HG03342 (cell line): ENCODE data around the gene TTC36.
"Not testable (repeated sequence)": the region's sequence is repeated elsewhere in the genome, so short reads cannot be mapped to it uniquely, and the experiment has no call there.

Experiments used
- ATAC-seq: cut with Tn5 transposase; IDR thresholded peaks from one replicate; pipeline ENCODE4 v1.9.1; 2021; ENCODE audit warnings: mild to moderate bottlenecking, moderate library complexity; ENCODE audit not compliant: unreplicated experiment

Gene TTC36, protein sequence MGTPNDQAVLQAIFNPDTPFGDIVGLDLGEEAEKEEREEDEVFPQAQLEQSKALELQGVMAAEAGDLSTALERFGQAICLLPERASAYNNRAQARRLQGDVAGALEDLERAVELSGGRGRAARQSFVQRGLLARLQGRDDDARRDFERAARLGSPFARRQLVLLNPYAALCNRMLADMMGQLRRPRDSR

DNA sequence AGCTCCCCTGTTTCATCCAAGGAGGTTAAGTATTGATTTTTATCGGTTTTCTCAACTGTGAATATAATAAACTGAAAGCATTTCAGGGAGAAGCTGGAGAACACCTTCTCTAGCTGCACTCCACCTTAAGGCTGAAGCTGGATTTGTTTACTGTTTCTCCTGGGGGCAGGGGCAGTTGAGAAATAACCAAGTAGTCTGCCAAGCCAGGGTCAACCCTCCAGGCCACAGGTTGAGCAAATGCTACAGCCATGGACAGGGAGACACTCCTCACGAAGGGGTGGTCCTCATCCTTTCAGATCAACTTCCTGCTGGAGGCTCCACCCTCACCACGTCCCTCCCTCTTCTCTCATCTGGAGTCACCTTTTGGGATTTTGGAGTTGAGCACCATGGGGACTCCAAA, at the start of gene TTC36:
Gene TTC36 (plus strand): TSS at position 366 of the 400 bp plus-strand sequence. CDS start 21 bp downstream, at position 387.
- no peak for ATAC-seq

DNA sequence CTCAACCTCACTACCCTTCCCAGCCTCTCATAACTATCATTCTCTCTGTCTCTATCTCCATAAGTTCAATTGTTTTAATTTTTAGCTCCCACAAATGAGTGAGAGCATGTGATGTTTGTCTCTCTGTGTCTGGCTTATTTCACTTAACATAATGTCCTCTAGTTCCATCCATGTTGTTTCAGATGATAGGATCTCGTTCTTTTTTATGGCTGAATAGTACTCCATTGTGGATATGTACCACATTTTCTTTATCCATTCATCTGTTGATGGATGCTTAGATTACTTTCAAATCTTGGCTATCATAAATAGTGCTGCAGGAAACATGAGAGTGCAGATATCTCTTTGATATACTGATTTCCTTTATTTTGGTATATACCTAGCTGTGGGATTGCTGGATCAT, 46.0 kb upstream of the TTC36 start:
- not testable (repeated sequence) for ATAC-seq

DNA sequence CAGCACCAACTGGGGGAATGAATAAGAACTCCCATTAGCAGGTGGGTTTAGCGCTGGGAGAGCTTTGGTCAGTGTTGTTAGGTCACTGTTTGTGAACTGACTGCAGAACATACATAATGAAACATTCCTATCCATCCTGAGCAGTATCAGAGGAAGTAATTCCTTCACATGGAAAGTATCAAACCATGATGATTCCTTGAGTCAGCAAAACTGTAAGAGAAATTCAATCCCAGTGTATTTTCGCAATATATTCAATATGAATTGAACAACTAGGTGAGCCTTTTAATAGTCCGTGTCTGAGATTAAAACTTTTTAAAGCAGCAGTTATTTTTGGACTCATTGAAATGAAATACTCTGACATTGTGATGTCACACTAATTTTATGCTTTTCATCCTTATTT, 42.9 kb upstream of the TTC36 start:
- no peak for ATAC-seq

DNA sequence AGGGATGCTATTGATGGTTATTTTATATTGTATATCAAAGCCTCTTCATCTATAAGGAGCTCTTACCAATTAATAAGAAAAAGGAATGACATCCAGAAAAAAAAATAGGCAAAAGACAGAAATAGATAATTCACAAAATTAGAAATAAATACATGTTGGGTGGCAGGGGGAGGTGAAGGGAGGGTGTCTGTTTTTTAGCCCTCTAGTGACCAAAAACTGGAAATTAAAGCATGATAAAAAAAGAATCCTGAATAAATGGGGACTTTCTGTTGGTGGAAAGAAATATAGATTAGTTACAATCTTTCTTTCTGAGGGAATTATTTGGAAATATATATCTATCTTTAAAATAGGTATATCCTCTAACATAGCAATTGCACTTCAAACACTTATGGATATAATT, 42.0 kb upstream of the TTC36 start:
- ATAC-seq = no peak

DNA sequence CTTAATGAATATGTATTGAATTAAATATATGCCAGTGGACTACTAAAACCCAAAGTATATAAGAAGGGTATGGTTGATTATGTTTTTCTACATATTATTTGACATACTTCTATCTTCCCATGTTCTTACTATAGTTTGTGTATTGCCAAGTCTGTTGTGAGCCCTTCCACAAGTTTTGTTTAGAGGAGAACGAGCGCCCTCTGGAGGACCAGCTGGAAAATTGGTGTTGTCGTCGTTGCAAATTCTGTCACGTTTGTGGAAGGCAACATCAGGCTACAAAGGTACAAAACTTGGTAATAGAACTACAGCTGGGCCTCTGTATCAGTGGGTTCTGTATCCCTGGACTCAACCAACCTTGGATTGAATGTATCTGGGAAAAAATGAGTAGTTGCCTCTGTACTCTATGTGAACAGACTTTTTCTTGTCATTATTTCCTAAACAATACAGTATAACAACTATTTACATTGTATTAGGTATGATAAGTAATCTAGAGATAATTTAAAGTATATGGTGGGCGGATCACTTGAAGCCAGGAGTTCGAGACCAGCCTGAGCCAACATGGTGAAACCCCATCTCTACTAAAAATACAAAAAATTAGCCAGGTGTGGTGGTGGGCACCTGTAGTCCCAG, 38.7 kb upstream of the TTC36 start:
- no peak for ATAC-seq

DNA sequence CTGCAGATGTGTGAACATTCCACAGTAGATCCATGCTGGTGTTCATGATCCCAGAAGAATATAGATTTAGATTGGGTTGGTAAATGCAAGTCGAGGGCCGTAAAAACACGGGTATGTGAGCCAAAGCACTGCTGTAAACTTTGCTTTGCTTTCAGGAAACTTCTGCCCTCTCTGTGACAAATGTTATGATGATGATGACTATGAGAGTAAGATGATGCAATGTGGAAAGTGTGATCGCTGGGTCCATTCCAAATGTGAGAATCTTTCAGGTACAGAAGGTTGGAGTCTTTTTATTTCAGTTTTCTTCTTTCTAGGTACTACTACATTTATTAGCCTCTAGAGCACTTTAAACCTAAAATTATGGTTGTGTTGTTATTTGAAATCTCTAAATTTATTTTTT, 36.2 kb upstream of the TTC36 start:
- ATAC-seq = no peak

DNA sequence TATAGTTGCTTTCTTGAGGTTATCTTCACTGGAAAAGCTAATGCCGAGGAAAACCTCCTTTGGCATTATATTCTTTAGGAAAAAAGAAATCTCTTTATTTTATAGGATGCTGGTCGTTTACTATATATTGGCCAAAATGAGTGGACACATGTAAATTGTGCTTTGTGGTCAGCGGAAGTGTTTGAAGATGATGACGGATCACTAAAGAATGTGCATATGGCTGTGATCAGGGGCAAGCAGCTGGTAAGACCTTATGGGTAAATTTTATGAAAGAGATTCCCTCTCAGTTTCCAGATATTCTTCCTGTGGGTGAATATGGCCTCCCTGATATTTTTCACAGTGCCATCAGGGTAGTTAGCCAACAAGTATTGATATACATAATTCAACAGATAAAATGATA, 29.4 kb upstream of the TTC36 start:
- no peak for ATAC-seq

DNA sequence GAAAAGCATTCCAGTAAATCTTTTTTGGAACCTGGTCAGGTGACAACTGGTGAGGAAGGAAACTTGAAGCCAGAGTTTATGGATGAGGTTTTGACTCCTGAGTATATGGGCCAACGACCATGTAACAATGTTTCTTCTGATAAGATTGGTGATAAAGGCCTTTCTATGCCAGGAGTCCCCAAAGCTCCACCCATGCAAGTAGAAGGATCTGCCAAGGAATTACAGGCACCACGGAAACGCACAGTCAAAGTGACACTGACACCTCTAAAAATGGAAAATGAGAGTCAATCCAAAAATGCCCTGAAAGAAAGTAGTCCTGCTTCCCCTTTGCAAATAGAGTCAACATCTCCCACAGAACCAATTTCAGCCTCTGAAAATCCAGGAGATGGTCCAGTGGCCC, 24.1 kb upstream of the TTC36 start:
- ATAC-seq = no peak

DNA sequence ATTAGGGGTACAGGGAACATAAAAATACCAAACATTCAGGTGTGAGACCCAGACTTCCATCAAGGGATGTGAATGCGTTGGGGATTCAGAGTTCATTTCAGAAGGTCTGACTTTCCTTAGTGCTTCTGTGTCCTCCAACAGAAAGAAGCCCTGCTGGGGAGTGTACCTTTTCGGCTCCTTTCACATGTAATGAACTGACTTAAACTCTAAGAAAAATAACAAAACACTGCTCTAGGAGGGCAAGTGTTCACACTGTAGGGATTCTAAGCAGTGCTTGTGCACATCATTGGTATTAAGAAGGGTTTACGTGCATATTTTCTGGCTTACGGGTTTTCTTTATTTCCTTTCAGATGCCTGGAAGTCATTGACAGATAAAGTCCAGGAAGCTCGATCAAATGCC, 15.7 kb upstream of the TTC36 start:
- no peak for ATAC-seq

DNA sequence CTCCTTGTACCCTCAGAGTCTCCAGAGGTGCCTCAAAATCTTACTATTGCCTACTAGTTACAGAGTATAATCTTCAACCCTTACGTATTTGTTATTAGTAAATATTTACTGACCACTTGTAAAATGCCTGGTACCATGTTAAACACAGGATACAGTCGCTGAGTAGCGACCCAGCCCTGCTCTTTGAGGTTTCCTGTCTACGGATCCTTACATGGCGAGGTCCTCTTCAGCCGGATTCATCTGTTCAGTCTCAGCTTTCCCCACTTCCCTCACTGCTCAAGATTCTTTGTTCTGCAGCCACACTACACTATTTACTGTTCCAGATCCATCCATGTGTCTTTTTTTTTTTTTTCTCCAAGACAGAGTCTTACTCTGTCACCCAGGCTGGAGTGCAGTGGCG, 13.2 kb upstream of the TTC36 start:
- no peak for ATAC-seq

DNA sequence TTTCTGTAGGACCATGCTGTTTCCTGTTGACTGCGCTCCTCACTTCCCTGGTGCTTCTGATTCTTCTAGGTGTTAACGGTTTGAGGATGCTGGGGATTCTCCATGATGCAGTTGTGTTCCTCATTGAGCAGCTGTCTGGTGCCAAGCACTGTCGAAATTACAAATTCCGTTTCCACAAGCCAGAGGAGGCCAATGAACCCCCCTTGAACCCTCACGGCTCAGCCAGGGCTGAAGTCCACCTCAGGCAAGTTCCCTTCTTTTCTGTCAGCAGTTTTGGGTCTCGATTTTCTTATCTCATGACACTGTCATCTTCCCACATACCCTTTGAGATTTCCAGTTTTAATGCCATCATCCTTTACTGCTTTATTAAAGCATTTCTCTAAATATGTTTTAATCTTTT, 7.7 kb upstream of the TTC36 start:
- no peak for ATAC-seq

DNA sequence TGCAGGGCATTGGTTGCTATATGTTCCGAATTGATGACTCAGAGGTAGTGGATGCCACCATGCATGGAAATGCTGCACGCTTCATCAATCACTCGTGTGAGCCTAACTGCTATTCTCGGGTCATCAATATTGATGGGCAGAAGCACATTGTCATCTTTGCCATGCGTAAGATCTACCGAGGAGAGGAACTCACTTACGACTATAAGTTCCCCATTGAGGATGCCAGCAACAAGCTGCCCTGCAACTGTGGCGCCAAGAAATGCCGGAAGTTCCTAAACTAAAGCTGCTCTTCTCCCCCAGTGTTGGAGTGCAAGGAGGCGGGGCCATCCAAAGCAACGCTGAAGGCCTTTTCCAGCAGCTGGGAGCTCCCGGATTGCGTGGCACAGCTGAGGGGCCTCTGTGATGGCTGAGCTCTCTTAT, 5.4 kb upstream of the TTC36 start:
- ATAC-seq = no peak

DNA sequence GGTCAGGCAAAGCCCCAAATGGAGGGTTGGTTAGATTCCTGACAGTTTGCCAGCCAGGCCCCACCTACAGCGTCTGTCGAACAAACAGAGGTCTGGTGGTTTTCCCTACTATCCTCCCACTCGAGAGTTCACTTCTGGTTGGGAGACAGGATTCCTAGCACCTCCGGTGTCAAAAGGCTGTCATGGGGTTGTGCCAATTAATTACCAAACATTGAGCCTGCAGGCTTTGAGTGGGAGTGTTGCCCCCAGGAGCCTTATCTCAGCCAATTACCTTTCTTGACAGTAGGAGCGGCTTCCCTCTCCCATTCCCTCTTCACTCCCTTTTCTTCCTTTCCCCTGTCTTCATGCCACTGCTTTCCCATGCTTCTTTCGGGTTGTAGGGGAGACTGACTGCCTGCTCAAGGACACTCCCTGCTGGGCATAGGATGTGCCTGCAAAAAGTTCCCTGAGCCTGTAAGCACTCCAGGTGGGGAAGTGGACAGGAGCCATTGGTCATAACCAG, 4.7 kb upstream of the TTC36 start:
- ATAC-seq = no peak

DNA sequence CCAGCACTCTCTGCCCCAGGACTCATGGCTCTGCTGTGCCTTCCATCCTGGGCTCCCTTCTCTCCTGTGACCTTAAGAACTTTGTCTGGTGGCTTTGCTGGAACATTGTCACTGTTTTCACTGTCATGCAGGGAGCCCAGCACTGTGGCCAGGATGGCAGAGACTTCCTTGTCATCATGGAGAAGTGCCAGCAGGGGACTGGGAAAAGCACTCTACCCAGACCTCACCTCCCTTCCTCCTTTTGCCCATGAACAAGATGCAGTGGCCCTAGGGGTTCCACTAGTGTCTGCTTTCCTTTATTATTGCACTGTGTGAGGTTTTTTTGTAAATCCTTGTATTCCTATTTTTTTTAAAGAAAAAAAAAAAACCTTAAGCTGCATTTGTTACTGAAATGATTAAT, 2.9 kb upstream of the TTC36 start:
- no peak for ATAC-seq

DNA sequence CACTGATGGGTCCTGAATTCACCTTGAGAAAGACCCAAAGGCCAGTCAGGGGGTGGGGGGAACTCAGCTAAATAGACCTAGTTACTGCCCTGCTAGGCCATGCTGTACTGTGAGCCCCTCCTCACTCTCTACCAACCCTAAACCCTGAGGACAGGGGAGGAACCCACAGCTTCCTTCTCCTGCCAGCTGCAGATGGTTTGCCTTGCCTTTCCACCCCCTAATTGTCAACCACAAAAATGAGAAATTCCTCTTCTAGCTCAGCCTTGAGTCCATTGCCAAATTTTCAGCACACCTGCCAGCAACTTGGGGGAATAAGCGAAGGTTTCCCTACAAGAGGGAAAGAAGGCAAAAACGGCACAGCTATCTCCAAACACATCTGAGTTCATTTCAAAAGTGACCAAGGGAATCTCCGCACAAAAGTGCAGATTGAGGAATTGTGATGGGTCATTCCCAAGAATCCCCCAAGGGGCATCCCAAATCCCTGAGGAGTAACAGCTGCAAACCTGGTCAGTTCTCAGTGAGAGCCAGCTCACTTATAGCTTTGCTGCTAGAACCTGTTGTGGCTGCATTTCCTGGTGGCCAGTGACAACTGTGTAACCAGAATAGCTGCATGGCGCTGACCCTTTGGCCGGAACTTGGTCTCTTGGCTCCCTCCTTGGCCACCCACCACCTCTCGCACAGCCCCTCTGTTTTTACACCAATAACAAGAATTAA, 2.4 kb upstream of the TTC36 start:
- ATAC-seq = no peak

DNA sequence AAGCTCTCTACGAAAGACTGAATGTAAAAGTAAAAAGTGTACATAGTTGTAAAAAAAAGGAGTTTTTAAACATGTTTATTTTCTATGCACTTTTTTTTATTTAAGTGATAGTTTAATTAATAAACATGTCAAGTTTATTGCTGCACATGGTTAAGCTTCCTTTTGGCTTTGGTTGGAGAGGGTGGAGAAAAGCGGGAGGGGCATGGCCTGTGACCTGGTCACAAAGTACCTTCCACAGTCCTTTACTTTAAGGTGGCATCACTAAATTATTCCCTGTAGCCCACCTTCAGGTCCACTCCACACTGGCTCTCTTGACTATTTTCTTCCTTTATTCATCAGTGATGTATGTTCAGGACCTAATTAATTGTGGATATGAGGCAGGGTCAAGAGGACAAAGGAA, 586 bp upstream of the TTC36 start:
- ATAC-seq = no peak

DNA sequence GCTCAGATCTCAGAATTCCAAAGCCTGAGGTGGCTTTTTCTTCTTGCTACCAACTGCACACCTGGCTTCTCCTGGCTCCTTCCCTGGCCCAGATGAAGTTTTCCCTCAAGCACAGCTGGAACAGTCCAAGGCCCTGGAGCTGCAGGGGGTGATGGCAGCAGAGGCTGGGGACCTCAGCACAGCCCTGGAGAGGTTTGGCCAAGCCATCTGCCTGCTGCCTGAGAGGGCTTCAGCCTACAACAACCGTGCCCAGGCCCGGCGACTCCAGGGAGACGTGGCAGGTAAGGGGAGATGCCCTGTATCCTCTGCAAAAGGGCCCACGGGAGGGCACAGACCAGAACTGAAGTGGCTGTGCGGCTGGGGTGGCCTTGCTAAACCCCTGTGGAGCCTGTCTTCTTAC, 1.2 kb downstream of the TTC36 start:
- ATAC-seq = no peak

DNA sequence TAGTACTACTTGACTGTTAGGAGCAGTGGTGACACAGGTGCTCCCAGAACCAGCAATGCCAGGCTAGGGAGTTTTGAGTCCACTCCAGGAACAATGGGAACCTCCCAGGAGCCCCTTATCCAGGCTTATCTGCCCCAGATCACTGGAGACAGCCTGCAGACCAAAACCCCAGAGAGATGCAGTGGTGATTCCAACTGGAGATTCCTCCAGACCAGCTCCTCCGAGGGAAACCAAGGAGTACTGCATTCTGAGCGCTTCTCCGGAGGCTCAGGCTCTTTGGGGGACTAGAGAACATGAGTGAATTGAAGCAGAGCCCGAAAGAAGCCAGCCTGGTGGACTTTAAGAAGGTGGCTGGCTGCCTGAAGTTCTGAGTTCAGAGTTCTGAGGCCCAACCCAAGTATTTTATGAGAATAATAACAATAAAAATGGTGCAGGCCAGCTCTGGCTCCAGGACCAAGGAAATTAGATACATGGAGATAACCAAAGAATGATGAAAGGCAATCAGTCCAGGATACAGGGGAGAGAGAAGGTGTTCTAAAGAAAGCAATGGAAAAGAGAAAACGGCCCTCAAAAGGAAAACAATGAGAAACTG, 2.4 kb downstream of the TTC36 start:
- no peak for ATAC-seq

DNA sequence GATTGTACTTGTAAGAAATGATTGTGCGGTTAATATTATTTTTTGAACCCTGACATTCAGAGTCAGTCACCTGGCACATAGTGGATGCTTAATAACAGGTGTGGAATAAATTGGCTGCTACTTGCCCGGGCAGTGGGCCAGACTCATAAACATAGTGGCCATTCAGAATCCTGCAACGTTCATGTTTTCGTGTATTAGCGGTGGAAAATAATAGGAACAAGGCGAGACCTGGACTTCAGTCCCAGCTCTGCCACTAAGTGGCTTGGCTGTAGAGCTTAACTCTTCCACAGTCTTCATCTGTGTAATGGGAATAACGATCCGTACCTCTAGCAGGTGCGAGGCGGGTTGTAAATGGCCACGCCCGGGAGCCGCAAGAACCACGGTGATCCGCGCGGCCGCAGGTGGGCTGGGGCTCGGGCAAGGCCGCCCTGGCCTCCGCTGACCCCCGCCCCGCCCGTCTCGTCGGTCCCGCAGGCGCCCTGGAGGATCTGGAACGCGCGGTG, 3.0 kb downstream of the TTC36 start:
- ATAC-seq = peak; percentile 8

DNA sequence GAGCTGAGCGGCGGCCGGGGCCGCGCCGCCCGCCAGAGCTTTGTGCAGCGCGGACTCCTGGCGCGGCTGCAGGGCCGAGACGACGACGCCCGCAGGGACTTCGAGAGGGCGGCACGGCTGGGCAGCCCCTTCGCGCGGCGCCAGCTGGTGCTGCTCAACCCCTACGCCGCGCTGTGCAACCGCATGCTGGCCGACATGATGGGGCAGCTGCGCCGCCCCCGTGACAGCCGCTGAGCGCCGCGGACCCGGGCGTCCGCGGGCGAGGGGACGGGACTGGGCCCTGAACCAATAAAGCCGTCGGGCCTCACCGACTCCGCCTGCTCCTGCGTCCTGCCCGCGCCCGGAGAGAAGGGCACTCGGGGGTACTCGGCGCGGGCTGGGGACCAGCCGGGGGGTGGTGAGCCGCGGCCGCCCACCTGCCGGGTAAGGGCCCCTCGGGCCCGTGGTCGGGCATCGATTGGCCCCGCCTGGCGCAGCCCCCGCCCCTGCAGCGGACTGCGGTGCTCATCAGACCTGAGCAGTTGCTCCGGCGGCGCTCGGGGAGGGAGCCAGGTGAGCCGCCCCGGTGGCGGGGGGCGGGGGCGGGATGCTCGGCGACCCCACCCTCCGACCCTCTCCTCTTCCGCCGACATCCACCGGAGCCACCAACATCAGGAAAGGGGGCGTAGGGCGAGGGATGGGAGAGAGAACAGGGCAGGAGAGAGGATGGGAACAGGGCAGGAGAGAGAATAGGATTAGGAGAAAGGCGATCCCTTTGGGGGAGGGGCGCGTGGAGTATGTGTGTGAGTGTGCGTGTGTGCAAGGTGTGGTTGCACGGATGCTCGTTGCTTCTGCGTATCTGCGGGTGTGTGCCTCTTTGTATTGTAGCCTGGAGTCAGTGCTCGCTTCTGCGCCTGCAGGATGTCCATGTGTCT, 3.7 kb downstream of the TTC36 start, which contains the start of gene TMEM25:
Gene TMEM25 (plus strand): TSS at position 510 of the 914 bp plus-strand sequence. CDS start 610 bp downstream, outside the sequence.
- ATAC-seq = peak; percentile 58
